Neural progenitor cell (in vitro differentiated cells): Measurements from ENCODE around the gene OR2AT4.

Experiments
- EZH2 ChIP-seq: fragments of 200-600 bp; sonication (generic); IDR thresholded peaks from 2 replicates; pipeline ENCODE4 v1.6.1; 2017; ENCODE audit warnings: antibody characterized with exemption, mild to moderate bottlenecking, moderate library complexity
- TF ChIP-seq, protein P1 (sequence below): fragments of 200-600 bp; sonication (generic); IDR thresholded peaks from 2 replicates; pipeline ENCODE4 v1.5.1; 2017; ENCODE audit warnings: antibody characterized with exemption, mild to moderate bottlenecking

DNA sequence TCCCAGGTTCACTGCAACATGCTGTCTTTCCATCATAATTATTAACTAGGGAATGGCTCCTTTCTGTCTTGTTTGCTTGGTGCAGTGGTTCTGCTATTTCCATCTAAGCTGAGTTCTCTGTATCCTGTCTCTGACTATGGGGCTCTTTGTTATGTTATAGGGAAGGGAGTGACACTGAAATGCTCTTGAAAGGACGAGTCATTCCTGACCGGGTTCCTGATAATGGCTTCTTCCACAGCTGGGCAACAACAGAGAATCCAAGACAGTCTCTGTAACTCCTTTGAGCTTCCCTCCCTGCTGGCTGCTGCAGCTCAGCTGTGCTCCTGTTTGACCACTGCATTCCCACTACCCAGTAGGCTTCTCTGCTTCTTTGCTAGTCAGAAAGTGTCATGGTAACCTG is 24.1 kb downstream of the OR2AT4 start:
- TF ChIP-seq, protein P1, sequence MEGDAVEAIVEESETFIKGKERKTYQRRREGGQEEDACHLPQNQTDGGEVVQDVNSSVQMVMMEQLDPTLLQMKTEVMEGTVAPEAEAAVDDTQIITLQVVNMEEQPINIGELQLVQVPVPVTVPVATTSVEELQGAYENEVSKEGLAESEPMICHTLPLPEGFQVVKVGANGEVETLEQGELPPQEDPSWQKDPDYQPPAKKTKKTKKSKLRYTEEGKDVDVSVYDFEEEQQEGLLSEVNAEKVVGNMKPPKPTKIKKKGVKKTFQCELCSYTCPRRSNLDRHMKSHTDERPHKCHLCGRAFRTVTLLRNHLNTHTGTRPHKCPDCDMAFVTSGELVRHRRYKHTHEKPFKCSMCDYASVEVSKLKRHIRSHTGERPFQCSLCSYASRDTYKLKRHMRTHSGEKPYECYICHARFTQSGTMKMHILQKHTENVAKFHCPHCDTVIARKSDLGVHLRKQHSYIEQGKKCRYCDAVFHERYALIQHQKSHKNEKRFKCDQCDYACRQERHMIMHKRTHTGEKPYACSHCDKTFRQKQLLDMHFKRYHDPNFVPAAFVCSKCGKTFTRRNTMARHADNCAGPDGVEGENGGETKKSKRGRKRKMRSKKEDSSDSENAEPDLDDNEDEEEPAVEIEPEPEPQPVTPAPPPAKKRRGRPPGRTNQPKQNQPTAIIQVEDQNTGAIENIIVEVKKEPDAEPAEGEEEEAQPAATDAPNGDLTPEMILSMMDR = no peak
- no peak for TF ChIP-seq EZH2
